DMS153 treated with DMSO at 0.1 percent for 48 hours (cell line): Measurements from ENCODE around the gene CALML5.

Experiments
- DNase-seq: peaks from one replicate; lab custom pipeline; 2025; ENCODE audit not compliant: unreplicated experiment; lab: John Stamatoyannopoulos, UW

Gene CALML5

GRCh38 chr10:5502571-5503476, 3.5 kb upstream of the CALML5 start:
- DNase-seq, result no peak

GRCh38 chr10:5502061-5502521, 2.7 kb upstream of the CALML5 start:
- DNase-seq, result no peak

GRCh38 chr10:5500910-5501309, 1.5 kb upstream of the CALML5 start:
- no peak for DNase-seq

- DNase-seq, result no peak
Measured at GRCh38 chr10:5500162-5500670, 846 bp upstream of the CALML5 start.

- DNase-seq, result no peak
Measured at GRCh38 chr10:5498791-5499492, 428 bp downstream of the CALML5 start.

- DNase-seq, result no peak
Measured at GRCh38 chr10:5497948-5498730, 1.2 kb downstream of the CALML5 start.

- DNase-seq, result no peak
Measured at GRCh38 chr10:5497289-5497688, 2.1 kb downstream of the CALML5 start.

- no peak for DNase-seq
Measured at GRCh38 chr10:5496261-5497250, 2.8 kb downstream of the CALML5 start.

- no peak for DNase-seq
Measured at GRCh38 chr10:5494611-5495010, 4.8 kb downstream of the CALML5 start.

- DNase-seq, result no peak
Measured at GRCh38 chr10:5493691-5494090, 5.7 kb downstream of the CALML5 start.

- no peak for DNase-seq
Measured at GRCh38 chr10:5492929-5493576, 6.3 kb downstream of the CALML5 start.

- DNase-seq, result no peak
Measured at GRCh38 chr10:5492322-5492855, 7.0 kb downstream of the CALML5 start.

- DNase-seq, result no peak
Measured at GRCh38 chr10:5491477-5491876, 7.9 kb downstream of the CALML5 start.

GRCh38 chr10:5490698-5491464, 8.5 kb downstream of the CALML5 start:
- no peak for DNase-seq

- DNase-seq, result no peak
Measured at GRCh38 chr10:5490032-5490431, 9.3 kb downstream of the CALML5 start.

- DNase-seq, result no peak
Measured at GRCh38 chr10:5488272-5489161, 10.9 kb downstream of the CALML5 start.

GRCh38 chr10:5486853-5487235, 12.5 kb downstream of the CALML5 start:
- no peak for DNase-seq
